DOHH2 (cell line): Measurements from ENCODE around the gene ABHD17B.

Experiments used
- H3F3A ChIP-seq: fragments of 200-600 bp; sonication (generic), shearing (Covaris generic); 2 replicates; pipeline ENCODE4 v1.6.0; 2016; ENCODE audit warnings: antibody characterized with exemption, mild to moderate bottlenecking; ENCODE audit not compliant: control insufficient read depth, insufficient read depth
- H3K27ac ChIP-seq: fragments of 200-600 bp; sonication (generic); 2 replicates; pipeline ENCODE4 v1.5.1; 2014; ENCODE audit warnings: low read depth, mild to moderate bottlenecking, low read length, moderate library complexity
- H3K27me3 ChIP-seq: fragments of 200-600 bp; sonication (generic); 2 replicates; pipeline ENCODE4 v1.6.1; 2014; ENCODE audit warnings: mild to moderate bottlenecking, low read length, mixed read lengths; ENCODE audit not compliant: control insufficient read depth
- H3K36me3 ChIP-seq: fragments of 200-600 bp; sonication (generic); 2 replicates; pipeline ENCODE4 v1.6.1; 2014; ENCODE audit warnings: mild to moderate bottlenecking, low read length, moderate library complexity, mixed read lengths; ENCODE audit not compliant: control insufficient read depth
- H3K4me1 ChIP-seq: fragments of 200-600 bp; sonication (generic); 2 replicates; pipeline ENCODE4 v1.6.1; 2014; ENCODE audit warnings: mild to moderate bottlenecking, low read length, mixed read lengths; ENCODE audit not compliant: control insufficient read depth
- H3K4me2 ChIP-seq: fragments of 200-600 bp; sonication (generic); 2 replicates; pipeline ENCODE4 v1.6.0; 2014; ENCODE audit warnings: mild to moderate bottlenecking, low read length, moderate library complexity
- H3K4me3 ChIP-seq: fragments of 200-600 bp; sonication (generic); 2 replicates; pipeline ENCODE4 v1.5.1; 2014; ENCODE audit warnings: mild to moderate bottlenecking, low read length, mixed read lengths
- H3K79me2 ChIP-seq: fragments of 200-600 bp; sonication (generic); 2 replicates; pipeline ENCODE4 v1.6.1; 2014; ENCODE audit warnings: mild to moderate bottlenecking, low read length, mixed read lengths; ENCODE audit not compliant: control insufficient read depth
- H3K9me2 ChIP-seq: fragments of 200-600 bp; sonication (generic); replicated peaks from 2 replicates; pipeline ENCODE4 v1.6.1; 2014; ENCODE audit warnings: mild to moderate bottlenecking, low read length, mixed read lengths; ENCODE audit not compliant: control insufficient read depth
- H3K9me3 ChIP-seq: fragments of 200-600 bp; sonication (generic); 2 replicates; pipeline ENCODE4 v1.6.1; 2014; ENCODE audit warnings: antibody characterized with exemption, low read length, mixed read lengths; ENCODE audit not compliant: control insufficient read depth, insufficient read depth
- H4K20me1 ChIP-seq: fragments of 200-600 bp; sonication (generic); 2 replicates; pipeline ENCODE4 v1.6.0; 2014; ENCODE audit warnings: low read depth, mild to moderate bottlenecking, antibody characterized with exemption, low read length, moderate library complexity; ENCODE audit not compliant: control insufficient read depth, insufficient read depth
- CTCF ChIP-seq: fragments of 200-600 bp; sonication (generic); IDR thresholded peaks from one replicate; pipeline ENCODE4 v1.5.1; 2014; ENCODE audit warnings: antibody characterized with exemption, mild to moderate bottlenecking, low read depth, low read length; ENCODE audit not compliant: poor library complexity, severe bottlenecking
- EZH2phosphoT487 ChIP-seq: fragments of 200-600 bp; sonication (generic); IDR thresholded peaks from 2 replicates; pipeline ENCODE4 v1.6.1; 2017; ENCODE audit warnings: borderline replicate concordance, mild to moderate bottlenecking, antibody characterized with exemption, low read length, moderate library complexity, mixed read lengths

The ABHD17B gene

GRCh38 chr9:71847892-71848291, 63.1 kb downstream of the ABHD17B start:
- Histone ChIP-seq H3K27me3 (no peaks in the 10 kb centered on the region), H3K4me2 (no peak overlapping the region)

GRCh38 chr9:71844808-71845207, 66.2 kb downstream of the ABHD17B start:
- TF ChIP-seq CTCF (no peak), EZH2phosphoT487 (no peak)
- H3K9me3 ChIP-seq = no peaks in the 10 kb centered on the region
- no peaks in the 10 kb centered on the region for H3K4me1 ChIP-seq
- no peak overlapping the region for H3K27ac ChIP-seq
- H3K36me3 ChIP-seq = no peaks in the 10 kb centered on the region
- no peak overlapping the region for H3K4me3 ChIP-seq
- H4K20me1 ChIP-seq = no peaks in the 10 kb centered on the region
- no peaks in the 10 kb centered on the region for H3K9me2 ChIP-seq
- H3K4me2 ChIP-seq = no peak overlapping the region
- no peaks in the 10 kb centered on the region for H3K79me2 ChIP-seq
- H3K27me3 ChIP-seq = no peaks in the 10 kb centered on the region
- H3F3A ChIP-seq = no peaks in the 10 kb centered on the region

More at GRCh38 chr9:71847892-71848291, 63.1 kb downstream of the ABHD17B start:
- Histone ChIP-seq H4K20me1 (no peaks in the 10 kb centered on the region), H3K9me3 (no peaks in the 10 kb centered on the region), H3K9me2 (no peaks in the 10 kb centered on the region), H3F3A (0 out of 2 replicates have a peak, but pooled peaks cover 2% of the 10 kb centered on the region), H3K4me3 (no peak overlapping the region), H3K79me2 (no peaks in the 10 kb centered on the region), H3K27ac (no peak overlapping the region), H3K36me3 (no peaks in the 10 kb centered on the region), H3K4me1 (no peaks in the 10 kb centered on the region)
- TF ChIP-seq CTCF (no peak), EZH2phosphoT487 (no peak)

- no peaks in the 10 kb centered on the region for H3K9me2 ChIP-seq
- H4K20me1 ChIP-seq = no peaks in the 10 kb centered on the region
- no peaks in the 10 kb centered on the region for H3K4me1 ChIP-seq
- no peak overlapping the region for H3K27ac ChIP-seq
- no peaks in the 10 kb centered on the region for H3K27me3 ChIP-seq
- TF ChIP-seq CTCF (no peak), EZH2phosphoT487 (no peak)
- H3K79me2 ChIP-seq = no peaks in the 10 kb centered on the region
- no peak overlapping the region for H3K4me2 ChIP-seq
- H3K4me3 ChIP-seq = no peak overlapping the region
- peaks cover 5% of the 10 kb centered on the region; the same call in 1 of the 2 replicates for H3K9me3 ChIP-seq
- no peaks in the 10 kb centered on the region for H3K36me3 ChIP-seq
- H3F3A ChIP-seq = no peaks in the 10 kb centered on the region
Measured at GRCh38 chr9:71839668-71840067, 71.3 kb downstream of the ABHD17B start.

- Histone ChIP-seq H3K27me3 (no peaks in the 10 kb centered on the region), H3K27ac (no peak overlapping the region), H4K20me1 (no peaks in the 10 kb centered on the region), H3K79me2 (no peaks in the 10 kb centered on the region), H3K4me1 (no peaks in the 10 kb centered on the region), H3K36me3 (no peaks in the 10 kb centered on the region), H3K9me2 (no peaks in the 10 kb centered on the region), H3F3A (no peaks in the 10 kb centered on the region), H3K9me3 (peaks cover 9% of the 10 kb centered on the region; the same call in 1 of the 2 replicates), H3K4me2 (no peak overlapping the region), H3K4me3 (no peak overlapping the region)
- TF ChIP-seq EZH2phosphoT487 = no peak
- TF ChIP-seq CTCF = no peak
Measured at GRCh38 chr9:71835596-71835995, 75.4 kb downstream of the ABHD17B start.
